ENCODE data around the gene CALY.

The CALY gene

GRCh38 chr10:133365461-133366129 lies 28.9 kb upstream of the CALY start:
- no peak for DNase-seq

GRCh38 chr10:133364645-133365431 lies 28.1 kb upstream of the CALY start:
- DNase-seq: no peak

GRCh38 chr10:133362846-133363245 lies 26.1 kb upstream of the CALY start:
- DNase-seq: no peak

- peak; percentile 10 for DNase-seq
These were observed 25.2 kb upstream of the CALY start for GRCh38 chr10:133361773-133362441.

GRCh38 chr10:133361227-133361626 lies 24.5 kb upstream of the CALY start:
- DNase-seq: no peak

- no peak for DNase-seq
These were observed 23.4 kb upstream of the CALY start for GRCh38 chr10:133359972-133360610.

- DNase-seq: no peak
These were observed 22.9 kb upstream of the CALY start for GRCh38 chr10:133359554-133359971.

- no peak for DNase-seq
These were observed 22.2 kb upstream of the CALY start for GRCh38 chr10:133358925-133359310.

GRCh38 chr10:133358162-133358924 lies 21.6 kb upstream of the CALY start:
- DNase-seq: no peak

- peak; percentile 93 for DNase-seq
These were observed 20.8 kb upstream of the CALY start, which contains the start of gene FUOM for GRCh38 chr10:133357285-133358161. Gene FUOM, minus strand, starts transcription at chr10:133358019. Its CDS starts 12 bp downstream, at chr10:133358007.

- no peak for DNase-seq
These were observed 20.0 kb upstream of the CALY start for GRCh38 chr10:133356549-133357284.

GRCh38 chr10:133355991-133356390 lies 19.3 kb upstream of the CALY start:
- DNase-seq: no peak

GRCh38 chr10:133355266-133355665 lies 18.6 kb upstream of the CALY start:
- DNase-seq: no peak

GRCh38 chr10:133354672-133355240 lies 18.1 kb upstream of the CALY start:
- no peak for DNase-seq

GRCh38 chr10:133353988-133354605 lies 17.4 kb upstream of the CALY start:
- DNase-seq: no peak

- DNase-seq: no peak
These were observed 16.7 kb upstream of the CALY start for GRCh38 chr10:133353202-133353959.

- no peak for DNase-seq
These were observed 15.0 kb upstream of the CALY start for GRCh38 chr10:133351408-133352318.

- DNase-seq: no peak
These were observed 14.2 kb upstream of the CALY start for GRCh38 chr10:133350950-133351329.

Data from inflammatory macrophage treated with lipopolysaccharide for 4 hours (primary cell).